ENCODE measurements around the gene LARGE1. TPM values are rescaled to one million over a fixed set of nuclear protein-coding genes. Genes with fewer than 3 reads are reported as not detected.

LARGE1 gene
- total and polyA plus RNA-seq, 2 of the 8 experiments (the other 6 are each of a cell fraction or from before 2014, with no cell fraction given): 43.7 to 83.0 TPM

GRCh38 chr22:33838644-33839043 lies 81.6 kb downstream of the LARGE1 start:
- peaks cover 18% of the 10 kb centered on the region for H3K79me1 ChIP-seq (ENCODE audit: low read depth, low read length)
- H3K4ac ChIP-seq (replicated peaks; ENCODE audit: insufficient read length, low read depth, low read length): no peak overlapping the region
- no peaks in the 10 kb centered on the region for H3K27me3 ChIP-seq (replicated peaks in 1 of 4; ENCODE audit: control insufficient read depth in 3 of 4, extremely low read depth in 1 of 4, insufficient read depth in 3 of 4, low read length in 3 of 4)
- H4K5ac ChIP-seq (ENCODE audit: insufficient read length, low read depth, low read length): no peak overlapping the region
- no peaks in the 10 kb centered on the region for H3K36me3 ChIP-seq (ENCODE audit: control insufficient read depth in 2 of 4, insufficient read depth in 4 of 4, low read length in 3 of 4)
- FAIRE-seq (no peak), DNase-seq (ENCODE audit: low read depth in 1 of 2, low spot score in 2 of 2) (no peak)
- no peak overlapping the region for H3K9ac ChIP-seq (replicated peaks in 1 of 4; ENCODE audit: extremely low read depth in 1 of 4, low read depth in 3 of 4, low read length in 3 of 4)
- no peak overlapping the region for H2AK5ac ChIP-seq (ENCODE audit: low read depth, low read length)
- H2BK20ac ChIP-seq (ENCODE audit: low read length): no peak overlapping the region
- no peak overlapping the region for H2BK15ac ChIP-seq (ENCODE audit: low read length)
- no peak overlapping the region for H2BK120ac ChIP-seq (replicated peaks; ENCODE audit: low read depth, low read length)
- ChIA-PET POLR2A (ENCODE audit: partially characterized antibody) (interaction anchor here (1.1 to 1.3 kb wide), 2 partner anchors 13 to 78 kb away, joined by 3 to 7 read pairs; no protein-coding TSS in a partner anchor), CTCF (ENCODE audit: partially characterized antibody) (interaction anchor here (1.1 kb wide), 1 partner anchor 11 kb away, joined by 3 read pairs; no protein-coding TSS in a partner anchor)
- H3K9me3 ChIP-seq (ENCODE audit: insufficient read depth in 2 of 2, low read depth in 1 of 2, low read length in 1 of 2): no peaks in the 10 kb centered on the region
- no peak overlapping the region for H3K14ac ChIP-seq (ENCODE audit: insufficient read length)
- no peak overlapping the region for H3K18ac ChIP-seq (ENCODE audit: extremely low read depth, low read length)
- no peak overlapping the region for H2BK5ac ChIP-seq (ENCODE audit: low read depth, low read length)
- H2AFZ ChIP-seq (ENCODE audit: low read length): no peak overlapping the region
- H3K23ac ChIP-seq (ENCODE audit: insufficient read length): no peak overlapping the region
- H4K20me1 ChIP-seq (replicated peaks in 1 of 2; ENCODE audit: control insufficient read depth in 1 of 2, insufficient read depth in 2 of 2, low read length in 2 of 2): peaks cover 0 to 9% of the 10 kb centered on the region in 2 experiments
- H3K4me2 ChIP-seq (ENCODE audit: insufficient read depth in 1 of 2, low read depth in 2 of 2, low read length in 2 of 2): no peak overlapping the region
- no peak overlapping the region for H4K8ac ChIP-seq (ENCODE audit: extremely low read depth, insufficient read depth, low read length)
- H3K56ac ChIP-seq (replicated peaks; ENCODE audit: insufficient read length, low read depth, low read length): no peak overlapping the region
- H2BK12ac ChIP-seq (ENCODE audit: low read depth, low read length): no peak overlapping the region
- peaks cover 15 to 98% of the 10 kb centered on the region in 2 experiments; a peak in 3 of 4 replicates for H3K79me2 ChIP-seq (ENCODE audit: control insufficient read depth in 1 of 2, insufficient read depth in 2 of 2, low read length in 2 of 2)
- no peaks in the 10 kb centered on the region for H3K23me2 ChIP-seq (ENCODE audit: low read depth, low read length)
- WGBS, 2 experiments (ENCODE audit: extremely low coverage in 1 of 2, insufficient coverage in 1 of 2, insufficient read length in 1 of 2, insufficient replicate concordance in 2 of 2, low coverage in 1 of 2, low lambda C conversion rate in 2 of 2, missing lambda C conversion rate in 1 of 2): 95% methylated on average over 6 of the region's 6 CpGs; no CpG with 5 or more reads in 1 of the 2 experiments
- H3K4me1 ChIP-seq (replicated peaks in 1 of 4; ENCODE audit: control insufficient read depth in 3 of 4, insufficient read depth in 4 of 4, low read length in 3 of 4): peaks cover 12 to 40% (median 35%) of the 10 kb centered on the region in 4 experiments; a peak in 6 of 7 replicates
- no peak overlapping the region for H4K91ac ChIP-seq (replicated peaks; ENCODE audit: insufficient read length, low read length)
- no peak overlapping the region for H3K27ac ChIP-seq (ENCODE audit: low read depth, low read length)
- H3K4me3 ChIP-seq (ENCODE audit: extremely low read depth in 1 of 4, insufficient read depth in 2 of 4, low read depth in 3 of 4, low read length in 4 of 4): no peak overlapping the region
- TF ChIP-seq RXRA (IDR thresholded peaks at IDR 0.05; ENCODE audit: insufficient read depth, low read depth, low read length) (no peak), HDAC2 (IDR thresholded peaks at IDR 0.05; ENCODE audit: borderline replicate concordance in 1 of 2, low read depth in 2 of 2, low read length in 2 of 2) (no peak), TBP (IDR thresholded peaks at IDR 0.05; ENCODE audit: low read depth, low read length) (no peak), CHD1 (IDR thresholded peaks at IDR 0.05; ENCODE audit: low read depth, low read length) (no peak), USF2 (IDR thresholded peaks at IDR 0.05; ENCODE audit: low read length) (no peak), RAD21 (IDR thresholded peaks at IDR 0.05 in 1 of 2, conservative IDR thresholded peaks at IDR 0.05 in 1 of 2; ENCODE audit: low read depth in 2 of 2, low read length in 2 of 2) (no peak), SIRT6 (IDR thresholded peaks at IDR 0.05; ENCODE audit: low read length) (no peak), CBX5 (IDR thresholded peaks at IDR 0.05; ENCODE audit: low read depth, low read length) (no peak), BACH1 (IDR thresholded peaks at IDR 0.05; ENCODE audit: low read length) (no peak), NRF1 (IDR thresholded peaks at IDR 0.05; ENCODE audit: low read depth, low read length) (no peak), CREB1 (IDR thresholded peaks at IDR 0.05) (no peak)
- TF ChIP-seq, protein P1, sequence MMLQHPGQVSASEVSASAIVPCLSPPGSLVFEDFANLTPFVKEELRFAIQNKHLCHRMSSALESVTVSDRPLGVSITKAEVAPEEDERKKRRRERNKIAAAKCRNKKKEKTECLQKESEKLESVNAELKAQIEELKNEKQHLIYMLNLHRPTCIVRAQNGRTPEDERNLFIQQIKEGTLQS (IDR thresholded peaks at IDR 0.05; ENCODE audit: insufficient read depth, low read depth, low read length): no peak
